ENCODE results near the gene ANKRD33B. TPM values are rescaled to one million over a fixed set of nuclear protein-coding genes. Genes with fewer than 3 reads are reported as not detected.

ANKRD33B gene
- total RNA-seq, 1 experiment from 2014 or later: 10.9 TPM

DNA sequence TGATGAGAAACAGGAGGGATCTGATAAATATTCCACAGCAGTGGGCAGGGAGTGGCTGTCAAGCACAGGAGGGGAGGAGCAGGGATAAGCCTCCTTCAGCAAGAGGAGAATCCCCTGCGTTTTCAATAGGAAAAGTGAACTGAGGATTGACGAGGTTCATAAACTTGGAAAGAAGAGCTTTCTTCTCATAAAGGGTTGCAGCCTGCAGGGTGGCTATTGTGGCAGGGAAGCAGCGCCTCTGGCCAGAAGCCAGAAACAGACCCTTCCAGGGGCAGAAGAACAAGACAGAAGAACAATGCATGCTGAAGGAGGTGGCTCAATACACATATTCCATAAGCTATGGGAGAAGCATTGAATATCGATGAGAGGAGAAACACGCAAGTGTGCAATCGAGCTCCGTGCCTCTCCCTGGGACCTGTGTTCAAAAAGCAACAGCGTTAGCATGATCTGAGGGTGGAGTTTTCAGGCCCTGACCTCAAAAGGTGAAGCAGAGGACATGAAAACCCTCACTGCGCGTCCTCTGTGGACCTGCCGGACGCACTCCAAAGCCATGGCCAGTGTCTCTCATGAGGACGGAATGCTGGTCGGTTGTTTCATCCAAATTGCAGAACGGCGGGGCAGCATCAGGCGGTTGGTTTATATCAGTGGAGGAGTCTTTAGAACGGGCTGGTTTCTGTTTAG lies 67.6 kb downstream of the ANKRD33B start:
- peaks cover 0 to 4% of the 10 kb centered on the region in 2 experiments; a peak in 1 of 4 replicates for H3K36me3 ChIP-seq (ENCODE audit: control insufficient read depth in 1 of 2, insufficient read depth in 2 of 2, low read length in 2 of 2)
- H3K4me3 ChIP-seq (replicated peaks in 1 of 2; ENCODE audit: low read depth in 1 of 2, low read length in 2 of 2): no peak overlapping the region
- TF ChIP-seq, protein P1, sequence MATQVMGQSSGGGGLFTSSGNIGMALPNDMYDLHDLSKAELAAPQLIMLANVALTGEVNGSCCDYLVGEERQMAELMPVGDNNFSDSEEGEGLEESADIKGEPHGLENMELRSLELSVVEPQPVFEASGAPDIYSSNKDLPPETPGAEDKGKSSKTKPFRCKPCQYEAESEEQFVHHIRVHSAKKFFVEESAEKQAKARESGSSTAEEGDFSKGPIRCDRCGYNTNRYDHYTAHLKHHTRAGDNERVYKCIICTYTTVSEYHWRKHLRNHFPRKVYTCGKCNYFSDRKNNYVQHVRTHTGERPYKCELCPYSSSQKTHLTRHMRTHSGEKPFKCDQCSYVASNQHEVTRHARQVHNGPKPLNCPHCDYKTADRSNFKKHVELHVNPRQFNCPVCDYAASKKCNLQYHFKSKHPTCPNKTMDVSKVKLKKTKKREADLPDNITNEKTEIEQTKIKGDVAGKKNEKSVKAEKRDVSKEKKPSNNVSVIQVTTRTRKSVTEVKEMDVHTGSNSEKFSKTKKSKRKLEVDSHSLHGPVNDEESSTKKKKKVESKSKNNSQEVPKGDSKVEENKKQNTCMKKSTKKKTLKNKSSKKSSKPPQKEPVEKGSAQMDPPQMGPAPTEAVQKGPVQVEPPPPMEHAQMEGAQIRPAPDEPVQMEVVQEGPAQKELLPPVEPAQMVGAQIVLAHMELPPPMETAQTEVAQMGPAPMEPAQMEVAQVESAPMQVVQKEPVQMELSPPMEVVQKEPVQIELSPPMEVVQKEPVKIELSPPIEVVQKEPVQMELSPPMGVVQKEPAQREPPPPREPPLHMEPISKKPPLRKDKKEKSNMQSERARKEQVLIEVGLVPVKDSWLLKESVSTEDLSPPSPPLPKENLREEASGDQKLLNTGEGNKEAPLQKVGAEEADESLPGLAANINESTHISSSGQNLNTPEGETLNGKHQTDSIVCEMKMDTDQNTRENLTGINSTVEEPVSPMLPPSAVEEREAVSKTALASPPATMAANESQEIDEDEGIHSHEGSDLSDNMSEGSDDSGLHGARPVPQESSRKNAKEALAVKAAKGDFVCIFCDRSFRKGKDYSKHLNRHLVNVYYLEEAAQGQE (IDR thresholded peaks at IDR 0.05; ENCODE audit: low read depth): no peak
- TF ChIP-seq, protein P2, sequence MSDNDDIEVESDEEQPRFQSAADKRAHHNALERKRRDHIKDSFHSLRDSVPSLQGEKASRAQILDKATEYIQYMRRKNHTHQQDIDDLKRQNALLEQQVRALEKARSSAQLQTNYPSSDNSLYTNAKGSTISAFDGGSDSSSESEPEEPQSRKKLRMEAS (IDR thresholded peaks at IDR 0.05): no peak
- TF ChIP-seq, protein P3, sequence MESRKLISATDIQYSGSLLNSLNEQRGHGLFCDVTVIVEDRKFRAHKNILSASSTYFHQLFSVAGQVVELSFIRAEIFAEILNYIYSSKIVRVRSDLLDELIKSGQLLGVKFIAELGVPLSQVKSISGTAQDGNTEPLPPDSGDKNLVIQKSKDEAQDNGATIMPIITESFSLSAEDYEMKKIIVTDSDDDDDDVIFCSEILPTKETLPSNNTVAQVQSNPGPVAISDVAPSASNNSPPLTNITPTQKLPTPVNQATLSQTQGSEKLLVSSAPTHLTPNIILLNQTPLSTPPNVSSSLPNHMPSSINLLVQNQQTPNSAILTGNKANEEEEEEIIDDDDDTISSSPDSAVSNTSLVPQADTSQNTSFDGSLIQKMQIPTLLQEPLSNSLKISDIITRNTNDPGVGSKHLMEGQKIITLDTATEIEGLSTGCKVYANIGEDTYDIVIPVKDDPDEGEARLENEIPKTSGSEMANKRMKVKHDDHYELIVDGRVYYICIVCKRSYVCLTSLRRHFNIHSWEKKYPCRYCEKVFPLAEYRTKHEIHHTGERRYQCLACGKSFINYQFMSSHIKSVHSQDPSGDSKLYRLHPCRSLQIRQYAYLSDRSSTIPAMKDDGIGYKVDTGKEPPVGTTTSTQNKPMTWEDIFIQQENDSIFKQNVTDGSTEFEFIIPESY (IDR thresholded peaks at IDR 0.05; ENCODE audit: extremely low read depth, insufficient replicate concordance, low read length): no peak
- TF ChIP-seq POLR2AphosphoS5 (IDR thresholded peaks at IDR 0.05; ENCODE audit: low read depth, low read length) (no peak), ZNF274 (IDR thresholded peaks at IDR 0.05; ENCODE audit: low read depth, low read length) (no peak), SIN3A (IDR thresholded peaks at IDR 0.05; ENCODE audit: low read depth) (no peak), TCF7L2 (IDR thresholded peaks at IDR 0.05; ENCODE audit: borderline replicate concordance, extremely low read depth, insufficient read depth, insufficient read length) (no peak), SP1 (IDR thresholded peaks at IDR 0.05; ENCODE audit: low read depth) (no peak), YY1 (IDR thresholded peaks at IDR 0.05; ENCODE audit: extremely low read depth, insufficient replicate concordance, low read depth, low read length) (no peak), ZFX (IDR thresholded peaks at IDR 0.05) (no peak), FOSL1 (IDR thresholded peaks at IDR 0.05; ENCODE audit: low read depth) (no peak), CEBPB (IDR thresholded peaks at IDR 0.05; ENCODE audit: low read depth) (no peak), ELF1 (IDR thresholded peaks at IDR 0.05; ENCODE audit: borderline replicate concordance, low read depth) (no peak), RAD21 (IDR thresholded peaks at IDR 0.05; ENCODE audit: low read depth) (no peak), EZH2phosphoT487 (IDR thresholded peaks at IDR 0.05; ENCODE audit: borderline replicate concordance) (no peak), CBX3 (IDR thresholded peaks at IDR 0.05; ENCODE audit: low read depth) (no peak), POLR2A (IDR thresholded peaks at IDR 0.05; ENCODE audit: borderline replicate concordance, extremely low read depth, insufficient read depth, insufficient read length) (no peak), JUND (IDR thresholded peaks at IDR 0.05) (no peak)
- TF ChIP-seq, protein P4, sequence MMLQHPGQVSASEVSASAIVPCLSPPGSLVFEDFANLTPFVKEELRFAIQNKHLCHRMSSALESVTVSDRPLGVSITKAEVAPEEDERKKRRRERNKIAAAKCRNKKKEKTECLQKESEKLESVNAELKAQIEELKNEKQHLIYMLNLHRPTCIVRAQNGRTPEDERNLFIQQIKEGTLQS (IDR thresholded peaks at IDR 0.05): no peak
- TF ChIP-seq, protein P5, sequence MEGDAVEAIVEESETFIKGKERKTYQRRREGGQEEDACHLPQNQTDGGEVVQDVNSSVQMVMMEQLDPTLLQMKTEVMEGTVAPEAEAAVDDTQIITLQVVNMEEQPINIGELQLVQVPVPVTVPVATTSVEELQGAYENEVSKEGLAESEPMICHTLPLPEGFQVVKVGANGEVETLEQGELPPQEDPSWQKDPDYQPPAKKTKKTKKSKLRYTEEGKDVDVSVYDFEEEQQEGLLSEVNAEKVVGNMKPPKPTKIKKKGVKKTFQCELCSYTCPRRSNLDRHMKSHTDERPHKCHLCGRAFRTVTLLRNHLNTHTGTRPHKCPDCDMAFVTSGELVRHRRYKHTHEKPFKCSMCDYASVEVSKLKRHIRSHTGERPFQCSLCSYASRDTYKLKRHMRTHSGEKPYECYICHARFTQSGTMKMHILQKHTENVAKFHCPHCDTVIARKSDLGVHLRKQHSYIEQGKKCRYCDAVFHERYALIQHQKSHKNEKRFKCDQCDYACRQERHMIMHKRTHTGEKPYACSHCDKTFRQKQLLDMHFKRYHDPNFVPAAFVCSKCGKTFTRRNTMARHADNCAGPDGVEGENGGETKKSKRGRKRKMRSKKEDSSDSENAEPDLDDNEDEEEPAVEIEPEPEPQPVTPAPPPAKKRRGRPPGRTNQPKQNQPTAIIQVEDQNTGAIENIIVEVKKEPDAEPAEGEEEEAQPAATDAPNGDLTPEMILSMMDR (IDR thresholded peaks at IDR 0.05 in 2 of 3, conservative IDR thresholded peaks at IDR 0.05 in 1 of 3; ENCODE audit: borderline replicate concordance in 1 of 3, insufficient read depth in 1 of 3, low read depth in 2 of 3, low read length in 2 of 3): no peak
- H3K9me2 ChIP-seq (ENCODE audit: insufficient read depth): no peaks in the 10 kb centered on the region
- H3K4me2 ChIP-seq (ENCODE audit: low read length): peak overlapping the region; percentile 76
- intact Hi-C loops (cut with micrococcal nuclease): no loop called here
- H2AFZ ChIP-seq (ENCODE audit: low read depth, low read length, poor library complexity, severe bottlenecking): no peak overlapping the region
- DNase-seq (ENCODE audit: low read depth, low spot score) (no peak), ATAC-seq (no peak)
- peak overlapping the region; percentile 58 for H3K9ac ChIP-seq (ENCODE audit: low read length)
- no peaks in the 10 kb centered on the region for H3K27me3 ChIP-seq (ENCODE audit: insufficient read depth, low read length)
- RAD21 ChIA-PET (ENCODE audit: low non-redundant PET in 1 of 2, low total read pairs in 2 of 2, uncharacterized antibody in 2 of 2, unreplicated experiment in 2 of 2): no interaction called here
- H4K20me1 ChIP-seq (ENCODE audit: insufficient read depth): no peaks in the 10 kb centered on the region
- peak overlapping the region; percentile 55; the same call in 1 of the 2 replicates for H3K27ac ChIP-seq (ENCODE audit: low read depth, low read length)
- H3K4me1 ChIP-seq (ENCODE audit: control insufficient read depth in 1 of 2, insufficient read depth in 2 of 2, low read length in 2 of 2): peaks cover 16 to 78% of the 10 kb centered on the region in 2 experiments
- H3K79me2 ChIP-seq (ENCODE audit: insufficient read depth, low read length): peaks cover 34% of the 10 kb centered on the region; the same call in 1 of the 2 replicates
- CTCF ChIA-PET: no interaction called here
- no TSS peak for BruUV-seq (replicated peaks)
- H3K9me3 ChIP-seq (ENCODE audit: control insufficient read depth in 1 of 2, insufficient read depth in 1 of 2, low read depth in 1 of 2, low read length in 2 of 2): no peaks in the 10 kb centered on the region; a peak in 1 of 4 replicates
- POLR2A ChIA-PET: no interaction called here

Data from HCT116 (cell line).